ENCODE data around the gene FARP1. TPM values are rescaled to one million over a fixed set of nuclear protein-coding genes. Genes with fewer than 3 reads are reported as not detected.
A peak's percentile ranks its signal among the peaks of the same experiment; 100 is the strongest.

Gene FARP1
- total and polyA plus RNA-seq, 3 experiments from 2014 or later = 0.16 to 0.27 (median 0.26) TPM

- Histone ChIP-seq H3K36me3 (ENCODE audit: insufficient read depth, low read length) (no peaks in the 10 kb centered on the region), H3K27me3 (ENCODE audit: insufficient read depth, low read length, poor library complexity, severe bottlenecking) (no peaks in the 10 kb centered on the region), H3K4me1 (ENCODE audit: insufficient read depth, low read length) (no peaks in the 10 kb centered on the region), H3K27ac (ENCODE audit: low read depth, low read length) (no peak overlapping the region), H3K4me3 (ENCODE audit: low read length) (no peak overlapping the region), H3K9me3 (ENCODE audit: low read length) (no peaks in the 10 kb centered on the region)
- ChIA-PET CTCF (no interaction called here), POLR2A (no interaction called here)
- Mint-ChIP-seq H3K4me3 (no peak overlapping the region), H3K27me3 (peaks cover 3% of the 10 kb centered on the region in 2 donors), H3K27ac (no peak overlapping the region), H3K4me1 (no peaks in the 10 kb centered on the region), H3K36me3 (no peaks in the 10 kb centered on the region), H3K9me3 (peaks cover 0 to 2% (median 0%) of the 10 kb centered on the region in 5 donors)
- no peak for DNase-seq
Observed at GRCh38 chr13:98309569-98310335, 166.9 kb downstream of the FARP1 start.

DNA sequence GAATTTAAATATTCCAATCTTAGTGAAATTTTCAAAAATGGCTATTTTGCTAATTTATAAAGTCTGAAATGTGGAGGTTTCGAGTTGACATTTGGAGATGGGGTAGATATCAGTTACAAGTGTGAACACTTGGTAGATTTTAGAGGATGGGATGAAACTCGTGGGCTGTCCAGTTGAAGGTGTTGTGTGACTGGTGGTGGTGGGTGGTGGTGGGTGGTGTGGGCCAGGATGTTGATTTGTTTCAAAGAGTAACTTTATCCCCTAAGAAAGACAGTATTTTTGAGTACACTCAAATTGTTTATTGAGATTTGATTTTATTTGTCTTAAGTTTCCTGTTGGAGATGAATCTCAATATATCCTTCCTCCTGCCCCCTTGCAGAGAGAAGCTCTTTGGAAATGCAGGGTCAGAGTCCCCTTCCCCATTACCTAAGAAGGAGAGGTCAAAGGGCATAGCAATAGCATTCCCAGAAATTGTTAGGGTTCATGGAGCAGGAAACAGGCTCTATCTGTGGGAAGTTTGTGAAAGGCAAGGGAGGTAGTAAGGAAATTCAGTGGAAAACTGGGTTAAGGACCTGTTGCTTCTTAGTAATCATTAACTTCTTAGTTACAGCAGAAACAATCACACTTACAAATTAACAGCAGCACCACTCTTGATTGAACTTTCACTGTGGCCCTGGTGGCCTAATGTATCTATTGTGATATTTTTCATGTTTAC is 167.7 kb downstream of the FARP1 start:
- no peak overlapping the region for H3K27ac ChIP-seq (ENCODE audit: low read depth, low read length)
- POLR2A ChIA-PET = no interaction called here

DNA sequence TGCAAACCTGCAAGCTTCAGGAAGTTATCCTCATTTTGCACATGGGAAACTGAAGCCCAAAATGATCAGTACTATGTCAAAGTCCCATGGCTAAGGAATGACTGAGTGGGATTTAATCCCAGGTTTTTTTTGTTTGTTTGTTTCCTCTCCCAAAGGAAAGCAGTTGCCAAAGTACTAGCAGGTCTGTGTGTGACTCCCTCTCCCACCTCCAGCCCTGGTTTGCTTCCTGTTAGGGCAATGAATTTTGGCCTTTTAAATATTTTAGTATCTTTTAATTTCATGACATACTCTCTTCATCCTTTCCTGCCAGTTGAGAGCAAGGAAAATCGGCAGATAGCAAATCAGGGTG is 168.3 kb downstream of the FARP1 start:
- Mint-ChIP-seq H3K4me1 (no peaks in the 10 kb centered on the region), H3K36me3 (no peaks in the 10 kb centered on the region), H3K4me3 (no peak overlapping the region), H3K27me3 (peaks cover 3 to 7% of the 10 kb centered on the region in 2 donors), H3K9me3 (peaks cover 0 to 2% (median 0%) of the 10 kb centered on the region in 5 donors), H3K27ac (no peak overlapping the region)
- DNase-seq = no peak
- POLR2A ChIA-PET = no interaction called here
- Histone ChIP-seq H3K4me1 (ENCODE audit: insufficient read depth, low read length) (no peaks in the 10 kb centered on the region), H3K9me3 (ENCODE audit: low read length) (no peaks in the 10 kb centered on the region), H3K36me3 (ENCODE audit: insufficient read depth, low read length) (no peaks in the 10 kb centered on the region), H3K4me3 (ENCODE audit: low read length) (no peak overlapping the region), H3K27me3 (ENCODE audit: insufficient read depth, low read length, poor library complexity, severe bottlenecking) (no peaks in the 10 kb centered on the region), H3K27ac (ENCODE audit: low read depth, low read length) (no peak overlapping the region)
- CTCF ChIA-PET = no interaction called here

More for the DNA sequence above, 167.7 kb downstream of the FARP1 start:
- H3K27me3 ChIP-seq (ENCODE audit: insufficient read depth, low read length, poor library complexity, severe bottlenecking) = no peaks in the 10 kb centered on the region
- peak overlapping the region in 1 of 7 donors; percentile 8 for H3K4me3 Mint-ChIP-seq
- H3K9me3 Mint-ChIP-seq = peaks cover 0 to 2% (median 0%) of the 10 kb centered on the region in 5 donors
- no peak for DNase-seq
- no peak overlapping the region for H3K27ac Mint-ChIP-seq
- CTCF ChIA-PET = no interaction called here
- no peaks in the 10 kb centered on the region for H3K9me3 ChIP-seq (ENCODE audit: low read length)
- H3K4me3 ChIP-seq (ENCODE audit: low read length) = no peak overlapping the region
- peaks cover 3% of the 10 kb centered on the region in 2 donors for H3K27me3 Mint-ChIP-seq
- H3K36me3 Mint-ChIP-seq = no peaks in the 10 kb centered on the region
- no peaks in the 10 kb centered on the region for H3K4me1 ChIP-seq (ENCODE audit: insufficient read depth, low read length)
- H3K36me3 ChIP-seq (ENCODE audit: insufficient read depth, low read length) = no peaks in the 10 kb centered on the region
- H3K4me1 Mint-ChIP-seq = no peaks in the 10 kb centered on the region

DNA sequence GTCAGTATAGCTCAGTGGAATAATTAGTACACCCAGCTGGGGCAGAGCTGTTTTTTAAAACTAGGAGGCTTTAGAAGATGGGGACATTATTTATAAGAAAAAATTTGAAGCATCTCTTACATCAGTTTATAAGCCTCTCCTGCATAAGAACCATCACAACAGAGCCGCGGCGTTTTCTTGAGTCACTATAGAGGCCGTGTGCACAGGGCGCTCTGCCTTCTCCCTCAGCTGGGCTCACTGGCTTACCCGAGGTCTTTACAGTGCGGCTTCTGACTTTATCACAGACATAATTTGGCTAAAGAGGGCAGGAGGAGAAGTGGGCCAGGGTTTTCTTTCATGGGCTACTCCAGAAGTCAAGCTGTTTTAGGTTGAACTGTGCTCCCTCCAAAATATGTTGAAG is 169.7 kb downstream of the FARP1 start:
- peaks cover 3 to 7% of the 10 kb centered on the region in 2 donors for H3K27me3 Mint-ChIP-seq
- Histone ChIP-seq H3K4me1 (ENCODE audit: insufficient read depth, low read length) (no peaks in the 10 kb centered on the region), H3K9me3 (ENCODE audit: low read length) (no peaks in the 10 kb centered on the region), H3K4me3 (ENCODE audit: low read length) (no peak overlapping the region), H3K36me3 (ENCODE audit: insufficient read depth, low read length) (no peaks in the 10 kb centered on the region), H3K27ac (ENCODE audit: low read depth, low read length) (no peak overlapping the region), H3K27me3 (ENCODE audit: insufficient read depth, low read length, poor library complexity, severe bottlenecking) (no peaks in the 10 kb centered on the region)
- ChIA-PET POLR2A (no interaction called here), CTCF (no interaction called here)
- no peak overlapping the region for H3K4me3 Mint-ChIP-seq
- DNase-seq = no peak
- no peak overlapping the region for H3K27ac Mint-ChIP-seq
- H3K4me1 Mint-ChIP-seq = no peaks in the 10 kb centered on the region
- H3K36me3 Mint-ChIP-seq = no peaks in the 10 kb centered on the region
- H3K9me3 Mint-ChIP-seq = peaks cover 0 to 2% (median 0%) of the 10 kb centered on the region in 5 donors

- Histone ChIP-seq H3K4me1 (ENCODE audit: insufficient read depth, low read length) (no peaks in the 10 kb centered on the region), H3K36me3 (ENCODE audit: insufficient read depth, low read length) (no peaks in the 10 kb centered on the region), H3K27me3 (ENCODE audit: insufficient read depth, low read length, poor library complexity, severe bottlenecking) (no peaks in the 10 kb centered on the region), H3K27ac (ENCODE audit: low read depth, low read length) (no peak overlapping the region), H3K9me3 (ENCODE audit: low read length) (no peaks in the 10 kb centered on the region), H3K4me3 (ENCODE audit: low read length) (no peak overlapping the region)
- Mint-ChIP-seq H3K36me3 (no peaks in the 10 kb centered on the region), H3K9me3 (peaks cover 0 to 2% (median 0%) of the 10 kb centered on the region in 5 donors), H3K27ac (no peak overlapping the region), H3K27me3 (peaks cover 3 to 7% of the 10 kb centered on the region in 2 donors), H3K4me3 (no peak overlapping the region), H3K4me1 (no peaks in the 10 kb centered on the region)
- no peak for DNase-seq
- ChIA-PET POLR2A (no interaction called here), CTCF (interaction anchor here (0.6 kb wide), 1 partner anchor 36 kb away, joined by 3 read pairs; no protein-coding TSS in a partner anchor)
Observed at GRCh38 chr13:98313023-98313921, 170.4 kb downstream of the FARP1 start.

GRCh38 chr13:98313922-98314292 is 171.0 kb downstream of the FARP1 start:
- Mint-ChIP-seq H3K36me3 (no peaks in the 10 kb centered on the region), H3K9me3 (peaks cover 0 to 2% (median 0%) of the 10 kb centered on the region in 5 donors), H3K27ac (no peak overlapping the region), H3K4me1 (no peaks in the 10 kb centered on the region), H3K27me3 (peaks cover 3 to 12% of the 10 kb centered on the region in 2 donors), H3K4me3 (no peak overlapping the region)
- Histone ChIP-seq H3K9me3 (ENCODE audit: low read length) (no peaks in the 10 kb centered on the region), H3K4me3 (ENCODE audit: low read length) (no peak overlapping the region), H3K27me3 (ENCODE audit: insufficient read depth, low read length, poor library complexity, severe bottlenecking) (no peaks in the 10 kb centered on the region), H3K36me3 (ENCODE audit: insufficient read depth, low read length) (no peaks in the 10 kb centered on the region), H3K4me1 (ENCODE audit: insufficient read depth, low read length) (no peaks in the 10 kb centered on the region), H3K27ac (ENCODE audit: low read depth, low read length) (no peak overlapping the region)
- DNase-seq = no peak
- POLR2A ChIA-PET = no interaction called here
- CTCF ChIA-PET = no interaction called here

GRCh38 chr13:98315466-98315865 is 172.6 kb downstream of the FARP1 start:
- no peak for DNase-seq
- no peaks in the 10 kb centered on the region for H3K9me3 Mint-ChIP-seq
- ChIA-PET POLR2A (no interaction called here), CTCF (no interaction called here)
- H3K27ac Mint-ChIP-seq = peak overlapping the region in 1 of 8 donors; percentile 31
- H3K27me3 ChIP-seq (ENCODE audit: insufficient read depth, low read length, poor library complexity, severe bottlenecking) = no peaks in the 10 kb centered on the region
- no peaks in the 10 kb centered on the region for H3K36me3 Mint-ChIP-seq
- no peak overlapping the region for H3K27ac ChIP-seq (ENCODE audit: low read depth, low read length)
- peaks cover 1 to 17% of the 10 kb centered on the region in 2 donors for H3K27me3 Mint-ChIP-seq
- no peaks in the 10 kb centered on the region for H3K36me3 ChIP-seq (ENCODE audit: insufficient read depth, low read length)
- no peaks in the 10 kb centered on the region for H3K4me1 Mint-ChIP-seq
- H3K4me3 Mint-ChIP-seq = no peak overlapping the region
- H3K9me3 ChIP-seq (ENCODE audit: low read length) = no peaks in the 10 kb centered on the region
- H3K4me1 ChIP-seq (ENCODE audit: insufficient read depth, low read length) = no peaks in the 10 kb centered on the region
- no peak overlapping the region for H3K4me3 ChIP-seq (ENCODE audit: low read length)

DNA sequence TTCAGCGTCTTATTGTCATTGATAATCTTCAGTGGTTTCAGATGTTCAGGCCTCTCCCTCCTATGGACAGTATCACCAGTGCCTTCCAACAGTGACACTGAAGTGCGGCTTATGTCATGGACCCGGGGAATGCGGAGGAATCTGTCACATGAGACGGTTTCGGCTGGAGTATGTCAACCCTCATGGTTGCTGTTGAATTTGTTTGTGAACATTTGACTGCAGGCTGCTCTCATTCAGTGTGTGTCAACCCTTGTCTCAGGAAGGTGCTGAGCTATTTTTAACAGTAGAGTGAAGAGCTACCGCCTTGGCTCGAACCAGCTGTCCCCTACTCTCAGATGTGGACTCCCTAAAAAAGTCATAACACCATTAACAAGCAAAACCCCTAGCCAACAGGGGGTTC is 173.0 kb downstream of the FARP1 start:
- no peak overlapping the region for H3K4me3 ChIP-seq (ENCODE audit: low read length)
- H3K27ac Mint-ChIP-seq = no peak overlapping the region
- no peaks in the 10 kb centered on the region for H3K36me3 ChIP-seq (ENCODE audit: insufficient read depth, low read length)
- H3K27ac ChIP-seq (ENCODE audit: low read depth, low read length) = no peak overlapping the region
- no peaks in the 10 kb centered on the region for H3K9me3 ChIP-seq (ENCODE audit: low read length)
- H3K4me3 Mint-ChIP-seq = no peak overlapping the region
- peaks cover 0 to 18% of the 10 kb centered on the region in 2 donors for H3K27me3 Mint-ChIP-seq
- H3K36me3 Mint-ChIP-seq = no peaks in the 10 kb centered on the region
- H3K27me3 ChIP-seq (ENCODE audit: insufficient read depth, low read length, poor library complexity, severe bottlenecking) = no peaks in the 10 kb centered on the region
- ChIA-PET POLR2A (no interaction called here), CTCF (no interaction called here)
- H3K9me3 Mint-ChIP-seq = no peaks in the 10 kb centered on the region
- H3K4me1 ChIP-seq (ENCODE audit: insufficient read depth, low read length) = no peaks in the 10 kb centered on the region
- no peak for DNase-seq
- H3K4me1 Mint-ChIP-seq = no peaks in the 10 kb centered on the region

Data from CD8-positive, alpha-beta memory T cell (primary cell).